ENCODE measurements around the gene GPRIN3. TPM values are rescaled to one million over a fixed set of nuclear protein-coding genes. Genes with fewer than 3 reads are reported as not detected.
"Not testable (repeated sequence)": the region's sequence is repeated elsewhere in the genome, so short reads cannot be mapped to it uniquely, and the experiment has no call there.

Gene GPRIN3
- total RNA-seq, 1 donor from 2014 or later = 10.7 TPM

DNA sequence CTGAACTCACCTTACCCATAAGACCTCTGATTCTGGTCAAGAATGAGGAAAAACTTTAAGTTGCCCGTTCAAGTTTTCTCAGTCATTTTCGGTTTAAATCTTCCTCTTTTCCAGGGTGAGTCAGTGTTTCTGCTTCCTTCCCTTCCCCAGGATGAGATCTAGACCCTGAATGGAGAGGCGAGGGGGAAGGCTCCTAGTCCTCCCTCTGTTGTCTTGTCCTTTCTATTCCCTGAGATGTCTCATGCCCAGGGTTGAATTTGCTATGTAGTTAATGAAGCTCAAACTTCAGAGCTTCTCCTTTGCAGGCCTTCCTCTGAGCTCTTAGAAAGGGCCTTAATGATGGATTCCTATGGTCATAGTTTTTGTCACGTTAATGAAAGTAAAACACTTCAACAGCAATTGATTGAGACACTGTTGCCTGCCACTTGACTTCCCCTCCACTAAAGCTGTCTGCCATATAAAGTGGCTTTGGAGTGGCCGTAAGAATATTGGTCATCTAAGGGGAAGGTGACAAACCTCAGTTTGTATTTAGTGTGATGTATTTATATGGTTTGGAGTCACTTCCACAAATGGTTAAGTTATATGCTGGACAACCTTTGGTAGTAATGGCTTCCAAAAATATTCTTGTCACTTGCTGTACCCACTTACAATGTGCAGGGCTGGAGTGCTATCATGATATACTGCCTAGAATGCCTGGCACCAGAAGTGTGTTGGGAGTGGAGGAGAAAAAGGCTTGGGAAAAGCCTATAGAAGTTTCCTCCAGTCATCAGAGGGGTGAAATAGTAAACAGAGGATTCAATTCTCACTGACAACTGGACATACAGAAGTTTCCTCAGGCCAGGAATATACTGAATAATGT, 24.3 kb upstream of the GPRIN3 start:
- Mint-ChIP-seq H3K27me3 (ENCODE audit: low read depth) (peaks cover 9% of the 10 kb centered on the region), H3K4me3 (ENCODE audit: low read depth) (no peak overlapping the region), H3K36me3 (ENCODE audit: low read depth) (peaks cover 4% of the 10 kb centered on the region), H3K4me1 (ENCODE audit: low read depth) (peaks cover 10% of the 10 kb centered on the region), H3K27ac (no peak overlapping the region), H3K9me3 (peaks cover 4% of the 10 kb centered on the region)
- intact Hi-C loops (cut with micrococcal nuclease) = no loop called here
- DNase-seq (ENCODE audit: low spot score) = no peak

DNA sequence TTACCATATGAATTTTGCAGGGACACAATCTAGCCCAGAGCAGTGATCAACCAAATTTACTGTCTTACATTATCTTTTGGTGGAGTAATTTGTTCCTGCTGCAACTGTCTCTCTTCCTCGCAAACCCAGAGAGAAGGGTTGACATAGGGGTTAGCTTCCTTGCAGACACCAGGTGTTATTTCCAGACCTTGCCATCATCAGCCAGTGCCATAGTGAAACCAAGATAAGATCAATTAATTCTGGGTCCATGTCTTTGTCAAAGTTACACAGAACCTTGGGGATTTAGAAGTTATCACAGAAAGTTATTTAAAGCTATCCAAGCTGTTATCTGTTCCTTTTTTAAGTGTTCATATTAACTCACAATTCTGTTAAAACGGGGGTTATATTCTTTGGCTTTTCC, 23.6 kb upstream of the GPRIN3 start:
- intact Hi-C loops (cut with micrococcal nuclease) = no loop called here
- H3K36me3 Mint-ChIP-seq (ENCODE audit: low read depth) = peaks cover 4% of the 10 kb centered on the region

DNA sequence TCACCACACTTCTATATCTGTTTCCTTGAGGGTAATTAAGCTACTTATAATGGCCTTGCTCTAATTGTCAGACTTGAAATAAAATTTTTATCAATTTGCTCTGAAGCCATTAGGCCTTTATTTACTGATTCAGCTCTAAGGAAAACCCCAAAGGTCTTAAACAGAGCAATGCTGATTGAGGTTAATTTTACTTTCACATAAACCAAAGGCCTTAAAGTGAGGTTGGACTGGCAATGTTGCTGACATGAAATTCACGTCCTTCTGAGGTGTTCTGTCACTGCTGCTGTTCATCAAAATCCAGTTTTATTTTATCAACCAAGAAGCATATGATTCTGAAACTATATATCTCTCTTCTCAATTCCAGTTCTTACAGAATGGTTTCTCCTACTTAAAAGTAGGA, 21.7 kb upstream of the GPRIN3 start:
- intact Hi-C loops (cut with micrococcal nuclease) = no loop called here
- Mint-ChIP-seq H3K4me3 (ENCODE audit: low read depth) (no peak overlapping the region), H3K27me3 (ENCODE audit: low read depth) (no peaks in the 10 kb centered on the region), H3K27ac (no peak overlapping the region), H3K36me3 (ENCODE audit: low read depth) (peaks cover 4% of the 10 kb centered on the region), H3K4me1 (ENCODE audit: low read depth) (peaks cover 15% of the 10 kb centered on the region), H3K9me3 (peaks cover 4% of the 10 kb centered on the region)
- no peak for DNase-seq (ENCODE audit: low spot score)

More for the DNA sequence above, 23.6 kb upstream of the GPRIN3 start:
- H3K9me3 Mint-ChIP-seq = peaks cover 4% of the 10 kb centered on the region
- H3K4me3 Mint-ChIP-seq (ENCODE audit: low read depth) = no peak overlapping the region
- H3K27ac Mint-ChIP-seq = no peak overlapping the region
- H3K27me3 Mint-ChIP-seq (ENCODE audit: low read depth) = peaks cover 7% of the 10 kb centered on the region
- peaks cover 10% of the 10 kb centered on the region for H3K4me1 Mint-ChIP-seq (ENCODE audit: low read depth)
- no peak for DNase-seq (ENCODE audit: low spot score)

- peaks cover 7% of the 10 kb centered on the region for H3K36me3 Mint-ChIP-seq (ENCODE audit: low read depth)
- peak overlapping the region; percentile 56 for H3K27ac Mint-ChIP-seq
- H3K4me3 Mint-ChIP-seq (ENCODE audit: low read depth) = no peak overlapping the region
- no peak for DNase-seq (ENCODE audit: low spot score)
- intact Hi-C loops (cut with micrococcal nuclease) = no loop called here
- H3K27me3 Mint-ChIP-seq (ENCODE audit: low read depth) = no peaks in the 10 kb centered on the region
- H3K9me3 Mint-ChIP-seq = peaks cover 7% of the 10 kb centered on the region
- peaks cover 20% of the 10 kb centered on the region for H3K4me1 Mint-ChIP-seq (ENCODE audit: low read depth)
Observed at GRCh38 chr4:89324671-89325070, 17.1 kb upstream of the GPRIN3 start.

GRCh38 chr4:89322671-89323070, 15.1 kb upstream of the GPRIN3 start:
- no peak overlapping the region for H3K27ac Mint-ChIP-seq
- no peak overlapping the region for H3K4me3 Mint-ChIP-seq (ENCODE audit: low read depth)
- no peak for DNase-seq (ENCODE audit: low spot score)
- intact Hi-C loops (cut with micrococcal nuclease) = no loop called here
- H3K4me1 Mint-ChIP-seq (ENCODE audit: low read depth) = peaks cover 25% of the 10 kb centered on the region
- peaks cover 9% of the 10 kb centered on the region for H3K9me3 Mint-ChIP-seq
- peaks cover 3% of the 10 kb centered on the region for H3K36me3 Mint-ChIP-seq (ENCODE audit: low read depth)
- H3K27me3 Mint-ChIP-seq (ENCODE audit: low read depth) = no peaks in the 10 kb centered on the region

- intact Hi-C loops (cut with micrococcal nuclease) = no loop called here
- no peak overlapping the region for H3K27ac Mint-ChIP-seq
- H3K36me3 Mint-ChIP-seq (ENCODE audit: low read depth) = peaks cover 3% of the 10 kb centered on the region
- H3K4me3 Mint-ChIP-seq (ENCODE audit: low read depth) = no peak overlapping the region
- no peaks in the 10 kb centered on the region for H3K27me3 Mint-ChIP-seq (ENCODE audit: low read depth)
- peaks cover 40% of the 10 kb centered on the region for H3K4me1 Mint-ChIP-seq (ENCODE audit: low read depth)
- DNase-seq (ENCODE audit: low spot score) = no peak
- peaks cover 6% of the 10 kb centered on the region for H3K9me3 Mint-ChIP-seq
Observed at GRCh38 chr4:89319756-89320155, 12.2 kb upstream of the GPRIN3 start.

- DNase-seq (ENCODE audit: low spot score) = no peak
- Mint-ChIP-seq H3K9me3 (peaks cover 6% of the 10 kb centered on the region), H3K27ac (peak overlapping the region; percentile 76), H3K27me3 (ENCODE audit: low read depth) (no peaks in the 10 kb centered on the region), H3K4me1 (ENCODE audit: low read depth) (peaks cover 33% of the 10 kb centered on the region), H3K36me3 (ENCODE audit: low read depth) (peaks cover 3% of the 10 kb centered on the region), H3K4me3 (ENCODE audit: low read depth) (peak overlapping the region; percentile 37)
- intact Hi-C loops (cut with micrococcal nuclease) = loop anchor here (1.0 to 2.0 kb wide), 3 partner anchors 9 to 62 kb away; no protein-coding TSS in a partner anchor
Observed at GRCh38 chr4:89316931-89317366, 9.3 kb upstream of the GPRIN3 start.

- peak overlapping the region; percentile 61 for H3K27ac Mint-ChIP-seq
- H3K4me1 Mint-ChIP-seq (ENCODE audit: low read depth) = peaks cover 36% of the 10 kb centered on the region
- H3K27me3 Mint-ChIP-seq (ENCODE audit: low read depth) = no peaks in the 10 kb centered on the region
- peaks cover 3% of the 10 kb centered on the region for H3K36me3 Mint-ChIP-seq (ENCODE audit: low read depth)
- peaks cover 6% of the 10 kb centered on the region for H3K9me3 Mint-ChIP-seq
- DNase-seq (ENCODE audit: low spot score) = no peak
- intact Hi-C loops (cut with micrococcal nuclease) = loop anchor here (2.0 kb wide), 2 partner anchors 21 to 61 kb away; no protein-coding TSS in a partner anchor
- H3K4me3 Mint-ChIP-seq (ENCODE audit: low read depth) = no peak overlapping the region
Observed at GRCh38 chr4:89316211-89316610, 8.6 kb upstream of the GPRIN3 start.

GRCh38 chr4:89314291-89314690, 6.7 kb upstream of the GPRIN3 start:
- Mint-ChIP-seq H3K36me3 (ENCODE audit: low read depth) (no peaks in the 10 kb centered on the region), H3K4me1 (ENCODE audit: low read depth) (peaks cover 39% of the 10 kb centered on the region), H3K4me3 (ENCODE audit: low read depth) (no peak overlapping the region), H3K27me3 (ENCODE audit: low read depth) (no peaks in the 10 kb centered on the region), H3K27ac (no peak overlapping the region), H3K9me3 (no peaks in the 10 kb centered on the region)
- intact Hi-C loops (cut with micrococcal nuclease) = no loop called here
- DNase-seq (ENCODE audit: low spot score) = no peak

- Mint-ChIP-seq H3K36me3 (ENCODE audit: low read depth) (no peaks in the 10 kb centered on the region), H3K27ac (no peak overlapping the region), H3K27me3 (ENCODE audit: low read depth) (no peaks in the 10 kb centered on the region), H3K4me1 (ENCODE audit: low read depth) (peaks cover 37% of the 10 kb centered on the region), H3K4me3 (ENCODE audit: low read depth) (no peak overlapping the region), H3K9me3 (no peaks in the 10 kb centered on the region)
- DNase-seq (ENCODE audit: low spot score) = no peak
- intact Hi-C loops (cut with micrococcal nuclease) = no loop called here
Observed at GRCh38 chr4:89312066-89312465, 4.5 kb upstream of the GPRIN3 start.

DNA sequence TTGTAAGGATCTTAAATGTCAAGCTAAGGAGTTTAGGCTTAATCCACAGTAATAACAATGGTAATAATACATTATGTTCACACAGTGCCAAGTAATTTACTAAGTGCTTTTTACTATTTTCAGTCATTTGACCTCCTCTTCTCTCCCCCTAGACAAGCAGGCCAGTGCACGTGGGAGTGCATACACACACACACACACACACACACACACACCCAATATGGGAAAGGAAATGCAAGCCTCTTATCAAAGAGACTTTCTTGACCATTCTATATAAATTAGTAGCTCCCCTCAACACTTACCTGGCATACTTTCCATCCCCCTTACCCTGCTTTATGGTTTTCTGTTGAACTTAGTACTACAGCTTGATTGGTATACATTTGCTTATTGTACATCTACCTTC, 3.8 kb upstream of the GPRIN3 start:
- Mint-ChIP-seq H3K27me3 (ENCODE audit: low read depth) (no peaks in the 10 kb centered on the region), H3K36me3 (ENCODE audit: low read depth) (no peaks in the 10 kb centered on the region), H3K4me3 (ENCODE audit: low read depth) (no peak overlapping the region), H3K4me1 (ENCODE audit: low read depth) (peaks cover 36% of the 10 kb centered on the region), H3K9me3 (no peaks in the 10 kb centered on the region), H3K27ac (no peak overlapping the region)
- no peak for DNase-seq (ENCODE audit: low spot score)
- intact Hi-C loops (cut with micrococcal nuclease) = no loop called here

DNA sequence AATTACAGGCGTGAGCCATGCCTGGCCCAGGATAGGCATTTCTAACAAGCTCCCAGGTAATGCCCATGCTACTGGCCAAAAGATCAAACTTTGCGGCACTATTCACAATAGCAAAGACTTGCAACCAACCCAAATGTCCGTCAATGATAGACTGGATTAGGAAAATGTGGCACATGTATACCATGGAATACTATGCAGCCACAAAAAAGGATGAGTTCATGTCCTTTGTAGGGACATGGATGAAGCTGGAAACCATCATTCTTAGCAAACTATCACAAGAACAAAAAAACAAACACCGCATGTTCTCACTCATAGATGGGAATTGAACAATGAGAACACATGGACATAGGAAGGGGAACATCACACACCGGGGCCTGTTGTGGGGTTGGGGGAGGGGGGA, 1.6 kb upstream of the GPRIN3 start:
- not testable (repeated sequence) for H3K4me3 Mint-ChIP-seq (ENCODE audit: low read depth); DNase-seq (ENCODE audit: low spot score); H3K36me3 Mint-ChIP-seq (ENCODE audit: low read depth); H3K9me3 Mint-ChIP-seq; H3K27ac Mint-ChIP-seq; H3K27me3 Mint-ChIP-seq (ENCODE audit: low read depth)
- H3K4me1 Mint-ChIP-seq (ENCODE audit: low read depth) = peaks cover 47% of the 10 kb centered on the region
- intact Hi-C loops (cut with micrococcal nuclease) = loop anchor here (5.0 kb wide), 2 partner anchors 58 to 197 kb away; partner anchors contain the start of gene TIGD2

DNA sequence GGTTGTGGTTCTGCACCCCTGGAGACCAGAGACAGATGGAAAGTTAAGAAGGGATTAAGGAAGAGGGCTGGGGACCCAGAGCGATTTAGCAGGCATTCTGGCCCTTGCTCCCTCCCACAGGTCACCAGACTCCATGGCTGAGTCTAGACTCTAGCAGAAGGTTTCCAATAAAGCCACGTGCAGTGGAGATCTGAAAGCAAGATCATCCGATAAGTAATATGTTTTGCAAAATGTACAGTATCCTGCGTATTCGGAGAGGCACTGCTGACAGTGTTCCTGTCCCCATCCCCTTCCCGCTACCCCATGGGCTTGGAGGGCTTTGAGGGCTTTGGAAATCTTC, 531 bp upstream of the GPRIN3 start:
- Mint-ChIP-seq H3K27ac (no peak overlapping the region), H3K9me3 (no peaks in the 10 kb centered on the region), H3K4me3 (ENCODE audit: low read depth) (peak overlapping the region; percentile 97), H3K36me3 (ENCODE audit: low read depth) (peaks cover 14% of the 10 kb centered on the region), H3K4me1 (ENCODE audit: low read depth) (peaks cover 55% of the 10 kb centered on the region), H3K27me3 (ENCODE audit: low read depth) (no peaks in the 10 kb centered on the region)
- no peak for DNase-seq (ENCODE audit: low spot score)
- intact Hi-C loops (cut with micrococcal nuclease) = loop anchor here (1.0 to 5.0 kb wide), 3 partner anchors 9 to 196 kb away; partner anchors contain the start of gene TIGD2

All from activated T-helper 2 cell treated with anti-CD3 and anti-CD28 coated beads, Interferon-gamma antibody, Interleukin-2, Interleukin-4, amounts not matched to agents 10 μg/mL and 5 μg/mL and 100 μg/mL, durations not matched to agents 14 hours and 24 hours and 36 hours (primary cell).